ENCODE data around the gene RPS6KA2. TPM values are rescaled to one million over a fixed set of nuclear protein-coding genes. Genes with fewer than 3 reads are reported as not detected.

The RPS6KA2 gene
- total RNA-seq, 1 experiment from 2014 or later: 7.2 TPM

DNA sequence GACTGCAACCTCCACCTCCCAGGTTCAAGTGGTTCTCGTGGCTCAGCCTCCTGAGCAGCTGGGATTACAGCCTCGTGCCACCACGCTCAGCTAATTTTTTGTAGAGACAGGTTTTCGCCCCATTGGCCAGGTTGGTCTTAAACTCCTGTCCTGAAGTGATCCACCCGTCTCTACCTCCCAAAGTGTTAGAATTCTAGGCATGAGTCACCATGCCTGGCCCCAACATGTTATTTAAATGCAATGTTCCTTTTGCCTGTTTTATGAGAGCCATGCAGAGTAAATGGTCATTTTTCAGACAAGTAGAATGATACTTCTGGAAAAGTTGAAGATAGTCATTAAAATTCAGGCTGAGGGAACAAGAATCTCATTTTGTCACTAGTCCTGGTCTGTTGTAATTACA, 43.8 kb upstream of the RPS6KA2 start:
- Histone ChIP-seq H3K9me3 (ENCODE audit: low read length) (no peaks in the 10 kb centered on the region), H4K20me1 (ENCODE audit: insufficient read depth, low read depth, low read length) (no peaks in the 10 kb centered on the region), H3K4me2 (ENCODE audit: low read depth, low read length, poor library complexity, severe bottlenecking) (no peak overlapping the region), H3K4me1 (ENCODE audit: low read length) (peaks cover 62% of the 10 kb centered on the region), H3K4me3 (ENCODE audit: low read length) (no peak overlapping the region), H3K27ac (ENCODE audit: low read length) (no peak overlapping the region), H3K36me3 (ENCODE audit: insufficient read depth, low read length) (no peaks in the 10 kb centered on the region), H3K27me3 (ENCODE audit: low read length) (no peaks in the 10 kb centered on the region), H3K9me2 (replicated peaks; ENCODE audit: insufficient read depth, low read length) (no peaks in the 10 kb centered on the region), H3K9ac (ENCODE audit: low read length) (no peak overlapping the region), H2AFZ (ENCODE audit: low read length) (no peak overlapping the region), H3K79me2 (ENCODE audit: low read length) (no peaks in the 10 kb centered on the region)
- DNase-seq: no peak

DNA sequence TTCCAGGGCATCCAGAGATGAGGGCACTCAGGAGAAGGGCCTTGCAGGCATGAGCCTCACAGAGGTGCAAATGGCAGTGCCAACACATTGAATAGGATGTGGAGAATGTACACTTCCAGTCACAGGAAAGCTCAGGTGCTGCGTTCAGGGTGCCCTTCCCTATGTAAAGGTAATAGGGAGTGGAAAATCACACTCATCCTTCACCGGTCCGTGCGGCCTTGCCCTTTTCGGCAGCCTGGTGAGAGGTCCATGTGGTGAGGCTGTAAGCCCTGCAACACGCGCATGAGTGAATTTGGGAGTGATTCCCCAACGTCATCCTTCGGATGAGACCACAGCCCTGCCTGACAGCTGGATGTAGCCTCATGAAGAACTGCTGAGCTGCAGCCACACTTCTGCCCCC, 43.0 kb upstream of the RPS6KA2 start:
- H4K20me1 ChIP-seq (ENCODE audit: insufficient read depth, low read depth, low read length): no peaks in the 10 kb centered on the region
- peaks cover 67% of the 10 kb centered on the region for H3K4me1 ChIP-seq (ENCODE audit: low read length)
- no peak for DNase-seq
- H3K9me3 ChIP-seq (ENCODE audit: low read length): no peaks in the 10 kb centered on the region
- no peak overlapping the region for H2AFZ ChIP-seq (ENCODE audit: low read length)
- no peak overlapping the region for H3K4me3 ChIP-seq (ENCODE audit: low read length)
- no peak overlapping the region for H3K27ac ChIP-seq (ENCODE audit: low read length)
- H3K9ac ChIP-seq (ENCODE audit: low read length): no peak overlapping the region
- H3K79me2 ChIP-seq (ENCODE audit: low read length): no peaks in the 10 kb centered on the region
- H3K27me3 ChIP-seq (ENCODE audit: low read length): no peaks in the 10 kb centered on the region
- no peaks in the 10 kb centered on the region for H3K36me3 ChIP-seq (ENCODE audit: insufficient read depth, low read length)
- no peak overlapping the region for H3K4me2 ChIP-seq (ENCODE audit: low read depth, low read length, poor library complexity, severe bottlenecking)
- H3K9me2 ChIP-seq (replicated peaks; ENCODE audit: insufficient read depth, low read length): no peaks in the 10 kb centered on the region

GRCh38 chr6:166667796-166668610, 41.0 kb upstream of the RPS6KA2 start:
- Histone ChIP-seq H3K36me3 (ENCODE audit: insufficient read depth, low read length) (no peaks in the 10 kb centered on the region), H3K27ac (ENCODE audit: low read length) (no peak overlapping the region), H3K4me2 (ENCODE audit: low read depth, low read length, poor library complexity, severe bottlenecking) (no peak overlapping the region), H3K4me3 (ENCODE audit: low read length) (no peak overlapping the region), H3K27me3 (ENCODE audit: low read length) (no peaks in the 10 kb centered on the region), H3K79me2 (ENCODE audit: low read length) (no peaks in the 10 kb centered on the region), H3K9me3 (ENCODE audit: low read length) (no peaks in the 10 kb centered on the region), H4K20me1 (ENCODE audit: insufficient read depth, low read depth, low read length) (no peaks in the 10 kb centered on the region), H3K9ac (ENCODE audit: low read length) (no peak overlapping the region), H2AFZ (ENCODE audit: low read length) (no peak overlapping the region), H3K9me2 (replicated peaks; ENCODE audit: insufficient read depth, low read length) (no peaks in the 10 kb centered on the region), H3K4me1 (ENCODE audit: low read length) (peaks cover 62% of the 10 kb centered on the region)
- no peak for DNase-seq

- no peaks in the 10 kb centered on the region for H3K27me3 ChIP-seq (ENCODE audit: low read length)
- H3K4me3 ChIP-seq (ENCODE audit: low read length): no peak overlapping the region
- no peaks in the 10 kb centered on the region for H3K36me3 ChIP-seq (ENCODE audit: insufficient read depth, low read length)
- peaks cover 26% of the 10 kb centered on the region for H3K4me1 ChIP-seq (ENCODE audit: low read length)
- DNase-seq: no peak
- no peak overlapping the region for H3K9ac ChIP-seq (ENCODE audit: low read length)
- H2AFZ ChIP-seq (ENCODE audit: low read length): no peak overlapping the region
- no peaks in the 10 kb centered on the region for H4K20me1 ChIP-seq (ENCODE audit: insufficient read depth, low read depth, low read length)
- H3K27ac ChIP-seq (ENCODE audit: low read length): no peak overlapping the region
- H3K79me2 ChIP-seq (ENCODE audit: low read length): no peaks in the 10 kb centered on the region
- H3K4me2 ChIP-seq (ENCODE audit: low read depth, low read length, poor library complexity, severe bottlenecking): no peak overlapping the region
- H3K9me3 ChIP-seq (ENCODE audit: low read length): no peaks in the 10 kb centered on the region
- no peaks in the 10 kb centered on the region for H3K9me2 ChIP-seq (replicated peaks; ENCODE audit: insufficient read depth, low read length)
These were observed 37.1 kb upstream of the RPS6KA2 start for GRCh38 chr6:166664135-166664534.

- Histone ChIP-seq H3K27me3 (ENCODE audit: low read length) (no peaks in the 10 kb centered on the region), H4K20me1 (ENCODE audit: insufficient read depth, low read depth, low read length) (no peaks in the 10 kb centered on the region), H2AFZ (ENCODE audit: low read length) (peak overlapping the region; percentile 53; the same call in 1 of the 2 replicates), H3K4me1 (ENCODE audit: low read length) (peaks cover 26% of the 10 kb centered on the region), H3K79me2 (ENCODE audit: low read length) (no peaks in the 10 kb centered on the region), H3K4me3 (ENCODE audit: low read length) (no peak overlapping the region), H3K9ac (ENCODE audit: low read length) (no peak overlapping the region), H3K4me2 (ENCODE audit: low read depth, low read length, poor library complexity, severe bottlenecking) (no peak overlapping the region), H3K9me3 (ENCODE audit: low read length) (no peaks in the 10 kb centered on the region), H3K9me2 (replicated peaks; ENCODE audit: insufficient read depth, low read length) (no peaks in the 10 kb centered on the region), H3K36me3 (ENCODE audit: insufficient read depth, low read length) (no peaks in the 10 kb centered on the region), H3K27ac (ENCODE audit: low read length) (no peak overlapping the region)
- no peak for DNase-seq
These were observed 36.5 kb upstream of the RPS6KA2 start for GRCh38 chr6:166663568-166663967.

DNA sequence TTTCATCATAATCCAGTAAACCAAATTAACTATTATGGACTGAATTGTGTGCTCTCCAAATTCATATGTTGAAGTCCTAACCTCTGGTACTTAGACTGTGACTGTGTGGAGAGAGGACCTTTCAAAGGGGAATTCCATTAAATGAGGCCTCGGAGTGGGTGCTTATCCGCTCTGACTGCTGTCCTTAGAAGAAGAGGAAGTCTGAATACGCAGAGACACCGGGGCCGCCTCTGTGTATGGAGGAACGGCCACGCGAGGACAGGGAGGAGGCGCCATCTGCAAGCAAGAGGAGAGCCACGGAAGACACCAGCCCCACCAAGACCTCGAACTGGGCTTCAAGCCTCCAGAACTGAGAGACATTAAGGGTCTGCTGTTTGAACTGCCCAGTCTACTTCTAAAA, 35.6 kb upstream of the RPS6KA2 start:
- Histone ChIP-seq H3K9me2 (replicated peaks; ENCODE audit: insufficient read depth, low read length) (no peaks in the 10 kb centered on the region), H2AFZ (ENCODE audit: low read length) (no peak overlapping the region), H3K79me2 (ENCODE audit: low read length) (no peaks in the 10 kb centered on the region), H3K9me3 (ENCODE audit: low read length) (no peaks in the 10 kb centered on the region), H3K27ac (ENCODE audit: low read length) (no peak overlapping the region), H3K4me3 (ENCODE audit: low read length) (no peak overlapping the region), H3K4me1 (ENCODE audit: low read length) (peaks cover 27% of the 10 kb centered on the region), H3K4me2 (ENCODE audit: low read depth, low read length, poor library complexity, severe bottlenecking) (no peak overlapping the region), H3K9ac (ENCODE audit: low read length) (no peak overlapping the region), H4K20me1 (ENCODE audit: insufficient read depth, low read depth, low read length) (no peaks in the 10 kb centered on the region), H3K27me3 (ENCODE audit: low read length) (no peaks in the 10 kb centered on the region), H3K36me3 (ENCODE audit: insufficient read depth, low read length) (no peaks in the 10 kb centered on the region)
- no peak for DNase-seq

DNA sequence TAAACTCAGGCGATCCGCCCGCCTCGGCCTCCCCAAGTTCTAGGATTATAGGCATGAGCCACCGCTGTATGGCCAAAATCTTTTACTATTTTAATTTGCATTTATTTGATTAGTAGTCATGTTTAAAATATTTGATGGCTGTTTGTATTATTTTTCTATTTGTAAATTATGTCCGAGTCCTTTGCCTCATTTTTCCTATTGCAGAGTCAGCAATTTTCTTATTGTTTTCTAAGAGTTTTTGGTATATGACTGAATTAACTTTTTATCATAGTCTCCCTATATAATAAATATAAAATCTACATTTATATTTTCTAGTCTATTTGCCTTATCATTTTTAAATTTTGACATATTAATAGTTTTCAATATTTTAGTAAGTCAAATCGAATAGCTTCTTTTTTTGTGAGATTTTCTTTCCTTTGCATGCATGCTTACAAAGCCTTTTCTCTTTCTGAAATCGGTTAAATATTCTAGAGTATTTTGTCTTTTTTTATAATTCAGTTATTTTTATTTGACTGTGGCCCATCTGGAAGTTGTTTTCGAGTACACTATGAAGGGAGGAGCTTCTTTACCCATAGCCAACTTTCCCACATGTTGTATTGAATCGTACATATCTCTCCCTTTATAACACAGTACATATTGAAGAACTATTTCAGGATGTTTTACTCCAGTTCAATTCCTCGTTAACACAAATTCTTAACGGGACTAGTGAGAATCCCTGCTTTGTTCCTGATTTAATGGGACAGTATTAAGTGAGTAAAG, 34.5 kb upstream of the RPS6KA2 start:
- Histone ChIP-seq H3K4me3 (ENCODE audit: low read length) (no peak overlapping the region), H3K4me2 (ENCODE audit: low read depth, low read length, poor library complexity, severe bottlenecking) (no peak overlapping the region), H3K9me3 (ENCODE audit: low read length) (no peaks in the 10 kb centered on the region), H4K20me1 (ENCODE audit: insufficient read depth, low read depth, low read length) (no peaks in the 10 kb centered on the region), H3K9ac (ENCODE audit: low read length) (no peak overlapping the region), H3K79me2 (ENCODE audit: low read length) (no peaks in the 10 kb centered on the region), H3K27me3 (ENCODE audit: low read length) (no peaks in the 10 kb centered on the region), H3K9me2 (replicated peaks; ENCODE audit: insufficient read depth, low read length) (no peaks in the 10 kb centered on the region), H2AFZ (ENCODE audit: low read length) (no peak overlapping the region), H3K27ac (ENCODE audit: low read length) (no peak overlapping the region), H3K36me3 (ENCODE audit: insufficient read depth, low read length) (no peaks in the 10 kb centered on the region), H3K4me1 (ENCODE audit: low read length) (peaks cover 32% of the 10 kb centered on the region)
- no peak for DNase-seq

GRCh38 chr6:166660157-166660688, 33.2 kb upstream of the RPS6KA2 start:
- Histone ChIP-seq H3K27me3 (ENCODE audit: low read length) (no peaks in the 10 kb centered on the region), H3K27ac (ENCODE audit: low read length) (no peak overlapping the region), H3K4me2 (ENCODE audit: low read depth, low read length, poor library complexity, severe bottlenecking) (no peak overlapping the region), H3K4me3 (ENCODE audit: low read length) (no peak overlapping the region), H3K9me2 (replicated peaks; ENCODE audit: insufficient read depth, low read length) (no peaks in the 10 kb centered on the region), H4K20me1 (ENCODE audit: insufficient read depth, low read depth, low read length) (no peaks in the 10 kb centered on the region), H3K9ac (ENCODE audit: low read length) (no peak overlapping the region), H3K36me3 (ENCODE audit: insufficient read depth, low read length) (no peaks in the 10 kb centered on the region), H3K4me1 (ENCODE audit: low read length) (peaks cover 21% of the 10 kb centered on the region), H3K9me3 (ENCODE audit: low read length) (no peaks in the 10 kb centered on the region), H3K79me2 (ENCODE audit: low read length) (no peaks in the 10 kb centered on the region), H2AFZ (ENCODE audit: low read length) (no peak overlapping the region)
- no peak for DNase-seq
